ENCODE measurements around the gene GRID1.

GRID1 gene

DNA sequence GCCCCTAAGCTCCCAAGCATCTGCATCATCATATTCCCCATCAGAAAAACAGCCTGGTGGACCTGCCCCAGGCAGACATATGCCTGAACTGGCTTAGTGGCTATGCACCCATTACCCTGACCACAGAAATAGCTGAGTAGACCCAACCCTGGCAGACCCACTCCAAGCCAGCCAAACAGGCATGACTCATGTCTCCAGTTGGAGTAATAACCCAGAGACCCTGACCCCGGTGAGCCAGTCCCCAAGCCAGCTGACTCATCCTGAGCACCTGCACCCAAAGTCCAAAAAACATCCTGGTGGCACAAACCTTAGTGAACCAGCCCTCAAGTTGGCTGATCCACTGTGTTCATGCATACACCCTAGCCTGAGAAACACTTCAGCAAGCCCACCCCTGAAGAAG is 555.9 kb downstream of the GRID1 start:
- no peak for DNase-seq (ENCODE audit: low read depth)

GRCh38 chr10:85795460-85795859 is 571.1 kb downstream of the GRID1 start:
- no peak for DNase-seq (ENCODE audit: low read depth)

GRCh38 chr10:85794553-85794952 is 572.0 kb downstream of the GRID1 start:
- DNase-seq (ENCODE audit: low read depth) = no peak

DNA sequence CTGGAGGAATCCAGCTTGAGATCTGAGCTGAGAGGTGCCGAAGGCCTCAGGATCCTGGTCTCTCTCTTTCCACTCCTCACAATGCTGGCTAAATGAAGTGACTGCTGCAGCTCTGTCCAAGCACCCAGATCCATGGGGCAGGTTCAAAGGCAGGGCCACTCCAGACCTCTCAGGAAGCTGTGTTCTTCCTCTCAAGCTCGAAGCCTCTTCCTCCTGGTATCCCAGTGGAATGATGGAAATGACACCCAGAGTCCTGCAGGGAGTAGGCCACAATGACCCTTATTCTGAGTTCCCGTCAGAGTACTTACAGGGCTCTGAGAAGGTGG is 574.1 kb downstream of the GRID1 start:
- DNase-seq (ENCODE audit: low read depth) = no peak

DNA sequence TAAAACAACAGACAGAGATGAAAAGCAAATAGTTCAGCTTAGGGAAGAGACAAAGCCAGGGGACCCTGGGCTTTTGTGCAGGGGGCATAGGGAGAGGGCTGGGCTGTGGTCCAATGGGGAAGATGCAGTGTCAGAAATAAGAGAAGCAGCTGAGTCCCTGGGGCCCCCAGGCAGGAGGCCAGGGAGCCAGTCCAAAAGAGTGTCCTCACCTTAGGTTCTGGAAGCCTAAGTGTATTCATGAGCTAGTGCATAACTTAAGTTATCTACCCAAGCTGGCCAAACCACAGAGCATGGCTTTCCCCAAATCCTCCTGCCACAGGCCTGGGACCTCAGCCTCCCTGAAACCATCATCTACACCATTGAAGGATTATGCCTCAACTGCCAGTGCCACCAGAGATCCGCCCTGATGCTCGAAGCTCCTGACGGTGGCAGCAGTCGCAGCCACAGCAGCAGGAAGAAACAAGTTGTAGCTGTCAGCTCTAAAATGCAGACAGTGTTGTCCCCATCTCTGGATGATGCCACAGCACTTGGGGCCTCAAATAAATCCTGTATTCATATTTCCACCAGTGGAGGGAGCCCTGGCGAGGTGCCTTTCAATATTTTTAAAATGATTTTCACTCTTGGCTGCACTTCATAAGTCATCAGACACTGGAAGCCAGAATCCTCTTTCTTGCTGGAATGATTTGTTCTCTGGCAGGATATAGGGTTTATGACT is 574.6 kb downstream of the GRID1 start:
- no peak for DNase-seq (ENCODE audit: low read depth)

DNA sequence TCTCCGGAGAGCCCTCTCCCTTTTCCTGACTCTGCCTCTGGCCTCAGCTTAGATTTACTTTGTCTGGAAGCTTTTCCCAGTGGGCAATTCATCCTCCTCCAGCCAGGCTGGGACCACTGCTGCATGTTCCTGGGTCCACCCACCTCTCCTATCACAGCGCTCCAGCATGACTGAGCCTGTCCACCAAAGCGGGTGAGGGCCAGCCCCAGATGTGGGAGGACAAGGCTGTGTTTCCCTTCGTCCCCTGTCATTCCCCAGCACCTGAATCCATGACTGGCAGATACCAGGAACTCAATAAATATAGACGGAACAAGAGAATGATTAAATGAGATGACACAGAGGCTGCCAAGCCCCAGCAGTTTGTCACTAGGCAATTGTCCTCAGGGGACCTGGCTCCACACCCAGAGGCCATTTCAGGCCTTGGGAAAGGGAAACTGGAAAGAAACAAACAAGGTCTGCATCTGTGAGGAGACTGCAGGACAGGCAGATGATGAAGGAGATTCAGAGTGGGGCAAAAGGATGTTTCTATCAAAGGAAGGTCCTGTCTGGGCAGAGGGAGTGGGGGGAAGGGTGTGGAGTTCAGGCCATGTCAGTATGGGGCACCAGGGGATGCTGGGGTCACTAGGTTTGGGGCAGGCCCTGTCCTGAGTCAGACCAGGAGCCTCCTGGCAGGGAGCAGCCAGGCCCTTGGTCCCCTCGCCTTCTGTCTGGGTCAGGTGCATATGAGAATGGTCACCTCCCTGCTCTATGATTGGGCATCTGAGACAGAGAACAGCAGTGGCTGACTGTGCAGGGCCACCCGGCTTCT is 576.4 kb downstream of the GRID1 start:
- no peak for DNase-seq (ENCODE audit: low read depth)

DNA sequence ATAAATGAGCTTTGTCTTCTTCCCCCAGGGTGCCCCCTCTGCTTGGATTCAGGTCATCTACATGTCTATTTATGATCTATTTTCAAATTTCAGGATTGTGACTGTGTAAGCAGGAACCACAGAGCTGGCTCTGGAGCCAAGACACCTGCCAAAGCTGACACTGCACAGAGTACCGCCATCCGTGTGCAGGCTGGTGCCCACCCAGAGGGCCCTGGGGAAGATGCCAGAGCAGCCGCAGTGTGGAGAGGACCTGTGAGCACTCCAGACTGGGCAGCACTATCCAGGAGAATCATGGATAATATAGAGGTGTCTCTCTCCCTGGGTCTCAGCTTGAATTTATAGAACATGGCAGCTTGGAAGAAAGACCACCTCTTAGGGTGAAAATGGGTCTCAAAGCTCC is 577.5 kb downstream of the GRID1 start:
- DNase-seq (ENCODE audit: low read depth) = no peak

- no peak for DNase-seq (ENCODE audit: low read depth)
Observed at GRCh38 chr10:85788570-85788969, 578.0 kb downstream of the GRID1 start.

DNA sequence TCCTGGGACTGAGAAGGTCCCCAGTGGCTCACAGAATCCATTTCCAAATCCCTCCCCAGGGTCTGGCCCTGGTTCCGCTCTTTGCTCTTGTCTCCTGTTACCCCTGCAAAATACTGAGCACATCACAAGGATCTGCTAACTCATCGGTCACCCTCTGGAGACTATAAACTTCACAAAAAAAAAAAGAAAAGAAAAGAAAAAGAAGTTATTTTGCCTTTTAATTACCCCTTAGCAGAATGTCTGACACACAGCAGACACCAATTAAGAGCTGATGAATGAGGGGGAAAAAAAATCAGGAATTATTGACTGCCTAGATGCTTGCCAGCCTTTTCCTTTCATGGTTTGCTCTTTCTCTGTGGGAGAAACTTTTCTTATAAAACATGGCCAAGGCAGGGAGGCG is 578.7 kb downstream of the GRID1 start:
- DNase-seq (ENCODE audit: low read depth) = no peak

DNA sequence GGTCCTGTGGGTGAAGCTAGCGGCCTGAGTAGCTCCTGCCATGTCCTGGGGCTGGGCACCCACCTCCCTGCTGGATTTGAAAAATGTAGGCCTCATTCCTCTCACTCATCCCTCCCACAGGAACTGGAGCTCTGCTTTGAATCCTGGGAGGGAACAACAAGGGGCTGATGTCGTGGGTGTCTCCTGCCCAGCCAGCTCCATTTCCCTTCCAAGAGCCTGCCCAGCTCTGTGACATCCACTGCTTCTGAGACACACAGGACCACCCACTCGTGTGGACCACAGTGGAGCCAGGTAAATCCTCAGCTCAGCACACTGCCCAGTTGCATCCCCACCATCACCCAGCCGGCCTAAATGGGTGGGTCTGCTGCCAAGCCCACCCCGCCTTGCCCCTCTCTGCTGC is 579.2 kb downstream of the GRID1 start:
- DNase-seq (ENCODE audit: low read depth) = no peak

- no peak for DNase-seq (ENCODE audit: low read depth)
Observed at GRCh38 chr10:85786401-85786899, 580.1 kb downstream of the GRID1 start.

DNA sequence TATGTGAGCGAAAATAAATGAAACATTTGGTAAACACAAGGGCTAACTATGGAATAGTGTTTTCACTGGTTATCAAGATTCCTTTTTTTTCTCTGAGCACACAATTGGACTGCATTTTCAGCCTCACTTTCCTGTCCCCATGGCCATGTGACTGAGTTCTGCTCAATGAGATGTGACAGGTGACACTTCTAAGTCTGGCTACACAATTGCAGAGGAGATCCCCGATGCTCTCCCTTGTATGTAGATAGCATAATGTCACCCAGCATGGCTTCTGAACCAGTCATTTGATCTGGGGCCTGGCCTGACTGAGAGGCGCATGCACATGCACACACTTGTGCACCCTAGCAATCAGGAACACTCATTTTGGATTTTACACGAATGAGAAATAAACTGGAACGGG is 581.8 kb downstream of the GRID1 start:
- no peak for DNase-seq (ENCODE audit: low read depth)

DNA sequence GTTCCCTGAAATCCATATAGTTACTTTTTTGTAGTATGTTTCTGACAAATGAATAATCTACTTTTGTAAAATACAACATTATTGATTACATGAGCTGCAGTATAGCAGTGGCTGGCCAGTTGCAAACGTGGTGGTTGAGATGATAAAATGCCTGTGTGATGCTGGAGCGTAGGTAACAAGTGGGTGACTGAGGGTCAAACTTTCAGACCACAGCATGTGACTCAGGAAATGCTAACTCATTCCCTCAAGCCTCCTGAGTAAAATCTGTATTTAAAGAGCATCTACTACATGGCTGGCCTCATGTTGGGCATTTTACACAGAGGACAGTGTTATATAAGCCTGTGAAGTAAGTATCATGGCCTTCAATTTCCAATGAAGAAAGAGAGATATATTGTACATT is 585.2 kb downstream of the GRID1 start:
- DNase-seq (ENCODE audit: low read depth) = no peak

- DNase-seq (ENCODE audit: low read depth) = no peak
Observed at GRCh38 chr10:85778074-85778473, 588.5 kb downstream of the GRID1 start.

- no peak for DNase-seq (ENCODE audit: low read depth)
Observed at GRCh38 chr10:85767891-85768290, 598.7 kb downstream of the GRID1 start.

DNA sequence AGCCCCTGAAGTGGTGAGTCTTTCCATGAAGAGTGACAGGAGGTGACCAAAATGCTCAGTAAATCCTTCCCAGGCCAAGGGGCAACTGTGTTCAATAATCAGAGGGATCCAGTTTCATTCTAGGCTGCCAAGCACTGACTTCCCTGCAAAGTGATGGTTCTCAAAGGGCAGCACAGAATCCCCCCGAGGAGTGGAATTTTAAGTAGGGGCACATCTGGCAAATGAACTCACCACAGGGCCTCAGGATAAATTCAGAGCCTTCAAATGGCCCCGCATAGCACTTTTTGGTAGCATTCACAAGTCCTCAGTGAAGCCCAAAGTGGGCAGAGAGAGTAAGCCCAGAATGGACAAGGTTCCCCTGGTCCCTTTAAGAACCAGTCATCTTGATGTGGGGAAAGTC is 602.5 kb downstream of the GRID1 start:
- no peak for DNase-seq (ENCODE audit: low read depth)

GRCh38 chr10:85761906-85762445 is 604.6 kb downstream of the GRID1 start:
- DNase-seq (ENCODE audit: low read depth) = no peak

- no peak for DNase-seq (ENCODE audit: low read depth)
Observed at GRCh38 chr10:85741626-85742300, 624.8 kb downstream of the GRID1 start.

GRCh38 chr10:85735997-85736396 is 630.6 kb downstream of the GRID1 start:
- no peak for DNase-seq (ENCODE audit: low read depth)

DNA sequence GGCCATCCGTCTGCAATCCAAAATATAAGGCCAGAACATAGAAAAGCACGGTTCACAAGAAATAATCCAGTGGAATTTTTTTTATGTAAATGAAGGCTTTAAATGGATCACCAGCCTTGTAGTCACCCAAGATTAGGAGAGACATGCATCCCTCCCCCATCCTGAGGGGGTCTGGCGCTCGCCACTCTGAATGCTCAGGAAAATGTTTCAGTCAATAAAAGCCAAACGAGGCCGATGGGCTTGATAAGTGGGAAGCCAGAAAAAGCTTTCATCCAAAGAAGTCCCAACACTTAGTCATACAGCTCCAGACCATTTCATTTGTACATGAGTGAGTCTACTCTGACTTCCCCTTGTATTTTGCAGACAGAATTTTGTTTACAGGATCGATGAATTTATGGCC is 631.8 kb downstream of the GRID1 start:
- DNase-seq (ENCODE audit: low read depth) = no peak

DNA sequence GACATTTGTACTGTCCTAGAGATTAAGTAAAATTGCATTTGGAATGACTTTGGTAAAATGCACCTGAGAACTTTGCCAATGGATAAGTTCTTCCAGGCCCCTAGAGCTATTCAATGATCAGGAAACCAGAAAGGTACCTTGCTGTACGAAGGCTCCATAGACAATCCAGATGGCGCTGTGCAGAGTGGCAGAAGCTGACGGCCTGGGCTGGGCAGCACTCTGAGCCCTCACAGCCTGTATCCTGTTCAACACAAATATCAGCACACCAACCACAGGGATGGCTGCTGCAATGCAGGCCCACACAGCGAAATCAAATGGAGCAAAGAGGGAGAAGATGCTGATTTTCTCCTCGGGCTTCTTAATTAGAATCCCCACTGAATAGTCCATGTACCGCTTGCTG is 642.4 kb downstream of the GRID1 start:
- DNase-seq (ENCODE audit: low read depth) = no peak

- DNase-seq (ENCODE audit: low read depth) = no peak
Observed at GRCh38 chr10:85720931-85721590, 645.5 kb downstream of the GRID1 start.

All from HS-5 (cell line).